Activated T-cell treated with anti-CD3 and anti-CD28 coated beads for 24 hours (primary cell): ENCODE results near the gene HTR3C.
A peak's percentile ranks its signal among the peaks of the same experiment; 100 is the strongest.
"Not testable (repeated sequence)": the region's sequence is repeated elsewhere in the genome, so short reads cannot be mapped to it uniquely, and the experiment has no call there.

Source experiments
- DNase-seq: peaks from one replicate; pipeline ENCODE4 v3.0.0-alpha.2; 2020; ENCODE audit warnings: low read depth

Gene HTR3C

GRCh38 chr3:184052767-184053166 lies at the start of gene HTR3C:
Gene HTR3C (plus strand): TSS chr3:184053047. CDS start chr3:184053081, 34 bp downstream.
- DNase-seq, result no peak

GRCh38 chr3:184003187-184003967 lies 49.5 kb upstream of the HTR3C start:
- DNase-seq, result no peak

GRCh38 chr3:184004476-184004875 lies 48.4 kb upstream of the HTR3C start:
- no peak for DNase-seq

- no peak for DNase-seq
Observed at GRCh38 chr3:184005941-184006507, 46.8 kb upstream of the HTR3C start.

- DNase-seq, result not testable (repeated sequence)
Observed at GRCh38 chr3:184007143-184007813, 45.6 kb upstream of the HTR3C start.

- DNase-seq, result no peak
Observed at GRCh38 chr3:184008161-184008560, 44.7 kb upstream of the HTR3C start.

- no peak for DNase-seq
Observed at GRCh38 chr3:184011230-184011876, 41.5 kb upstream of the HTR3C start.

GRCh38 chr3:184011937-184012889 lies 40.6 kb upstream of the HTR3C start:
- no peak for DNase-seq

- no peak for DNase-seq
Observed at GRCh38 chr3:184015381-184016019, 37.3 kb upstream of the HTR3C start.

- DNase-seq, result no peak
Observed at GRCh38 chr3:184016169-184016570, 36.7 kb upstream of the HTR3C start.

- DNase-seq, result peak; percentile 43
Observed at GRCh38 chr3:184016811-184017671, 35.8 kb upstream of the HTR3C start.

GRCh38 chr3:184017672-184018423 lies 35.0 kb upstream of the HTR3C start, which contains the start of gene ABCC5:
Gene ABCC5 (minus strand): TSS chr3:184017884. CDS start chr3:184014392, 3,492 bp downstream.
- DNase-seq, result peak; percentile 75

GRCh38 chr3:184018424-184018973 lies 34.3 kb upstream of the HTR3C start:
- no peak for DNase-seq

- DNase-seq, result no peak
Observed at GRCh38 chr3:184022323-184022722, 30.5 kb upstream of the HTR3C start.

GRCh38 chr3:184025256-184025655 lies 27.6 kb upstream of the HTR3C start:
- not testable (repeated sequence) for DNase-seq

GRCh38 chr3:184028275-184028890 lies 24.5 kb upstream of the HTR3C start:
- DNase-seq, result not testable (repeated sequence)

- DNase-seq, result no peak
Observed at GRCh38 chr3:184029443-184029842, 23.4 kb upstream of the HTR3C start.

GRCh38 chr3:184030536-184030935 lies 22.3 kb upstream of the HTR3C start:
- no peak for DNase-seq
